GM20431 (cell line): ENCODE results near the gene PLD2.

ENCODE experiments used
- in situ Hi-C: fragments of 300-500 bp; cut with MseI, MboI; formaldehyde crosslinking; loops from one replicate; pipeline ENCODE4 v1.15.0; 2020; ENCODE audit warnings: low sequenced_read_pairs; ENCODE audit not compliant: unreplicated experiment

PLD2 gene

DNA sequence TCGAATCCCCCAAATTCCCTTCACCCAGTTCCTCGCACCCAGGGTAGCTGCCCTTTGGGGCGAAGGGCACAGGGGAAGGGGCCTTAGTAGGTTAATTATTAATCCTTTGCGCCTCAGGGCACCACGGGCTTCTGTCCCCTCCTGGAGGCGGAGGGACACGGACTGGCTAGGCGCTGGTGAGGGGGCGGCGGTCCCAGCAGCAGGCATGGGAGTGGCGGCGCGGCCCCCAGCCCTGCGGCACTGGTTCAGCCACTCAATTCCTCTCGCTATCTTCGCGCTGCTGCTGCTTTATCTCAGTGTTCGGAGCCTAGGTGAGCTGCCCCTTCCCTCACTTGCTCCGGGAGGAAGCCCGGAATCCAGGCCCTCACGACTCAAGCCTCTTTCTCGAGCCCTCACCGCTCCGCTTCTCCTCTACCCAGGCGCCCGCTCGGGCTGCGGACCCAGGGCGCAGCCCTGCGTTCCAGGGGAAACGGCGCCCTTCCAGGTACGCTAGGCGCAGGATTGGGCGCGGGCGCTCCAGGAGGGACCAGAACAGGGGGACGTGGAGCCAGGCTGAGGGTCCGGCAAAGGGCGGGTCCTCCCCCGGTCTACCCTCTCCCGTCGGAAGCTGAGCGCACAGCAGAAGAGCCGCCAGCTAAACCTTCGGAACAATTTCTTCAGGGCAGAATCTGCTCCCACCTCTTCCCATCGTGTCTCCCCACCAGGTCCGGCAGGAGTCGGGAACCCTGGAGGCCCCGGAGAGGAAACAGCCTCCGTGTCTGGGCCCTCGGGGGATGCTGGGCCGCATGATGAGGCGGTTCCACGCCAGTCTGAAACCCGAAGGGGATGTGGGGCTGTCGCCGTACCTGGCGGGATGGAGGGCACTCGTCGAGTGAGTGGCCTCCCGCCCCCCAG lies 17.9 kb upstream of the PLD2 start, which contains the start of gene GLTPD2:
GLTPD2 (plus strand) TSS at position 158 of the 894 bp plus-strand sequence; CDS start at position 206, 48 bp downstream.
- in situ Hi-C loops, result no loop called here

DNA sequence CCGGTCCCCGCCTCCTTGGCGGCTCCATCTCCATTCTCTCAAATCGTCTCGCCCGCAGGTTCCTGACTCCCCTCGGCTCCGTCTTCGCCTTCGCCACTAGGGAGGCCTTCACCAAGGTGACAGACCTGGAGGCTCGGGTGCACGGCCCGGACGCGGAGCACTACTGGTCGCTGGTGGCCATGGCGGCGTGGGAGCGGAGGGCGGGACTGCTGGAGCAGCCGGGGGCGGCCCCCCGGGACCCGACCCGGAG lies 17.3 kb upstream of the PLD2 start:
- in situ Hi-C loops, result no loop called here

DNA sequence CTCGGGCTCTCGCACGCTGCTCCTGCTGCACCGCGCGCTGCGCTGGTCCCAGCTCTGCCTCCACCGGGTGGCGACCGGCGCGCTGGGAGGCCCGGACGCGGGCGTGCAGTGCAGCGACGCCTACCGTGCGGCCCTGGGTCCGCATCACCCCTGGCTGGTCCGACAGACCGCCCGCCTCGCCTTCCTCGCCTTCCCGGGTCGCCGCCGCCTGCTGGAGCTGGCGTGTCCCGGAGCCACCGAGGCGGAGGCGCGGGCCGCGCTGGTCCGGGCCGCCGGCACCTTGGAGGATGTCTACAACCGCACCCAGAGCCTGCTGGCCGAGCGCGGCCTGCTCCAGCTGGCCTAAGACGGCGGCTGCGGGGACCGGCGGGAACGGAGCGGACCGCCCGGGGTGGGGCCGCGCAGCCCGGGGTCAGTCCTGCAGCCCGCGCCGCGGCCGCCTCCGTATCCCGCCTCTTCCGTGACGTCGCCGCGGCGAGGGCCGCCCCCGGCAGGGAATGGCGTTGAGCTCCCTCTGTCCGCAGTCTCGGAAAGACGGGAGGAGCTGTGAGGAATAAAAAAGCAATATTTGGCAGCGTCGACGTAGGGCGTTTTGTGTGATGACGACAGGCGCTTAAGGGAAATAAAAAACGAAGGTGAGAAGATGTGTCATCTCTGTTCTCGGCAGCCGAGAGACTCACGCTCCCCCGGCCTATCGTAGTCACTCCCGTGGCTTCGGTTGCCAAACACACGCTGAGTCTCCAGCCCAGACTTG lies 16.8 kb upstream of the PLD2 start:
- in situ Hi-C loops, result no loop called here

DNA sequence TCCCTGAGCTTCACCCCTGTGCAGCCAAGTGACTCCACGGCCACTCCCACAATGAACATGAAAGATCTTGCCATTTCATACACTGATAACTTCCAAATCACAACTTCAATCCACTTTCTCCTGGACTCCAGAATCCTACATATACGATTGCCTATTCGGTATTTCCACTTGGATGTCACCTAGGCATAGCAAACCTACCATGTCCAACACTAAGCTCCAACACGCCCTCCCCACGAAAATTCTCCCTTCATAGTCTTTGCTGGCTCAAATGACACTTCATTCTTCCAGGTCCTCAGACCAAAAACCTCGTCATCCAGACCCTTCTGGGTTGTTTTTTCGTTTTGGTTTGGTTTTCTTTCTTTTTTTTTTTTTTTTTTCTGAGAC lies 16.3 kb upstream of the PLD2 start:
- in situ Hi-C loops, result no loop called here

DNA sequence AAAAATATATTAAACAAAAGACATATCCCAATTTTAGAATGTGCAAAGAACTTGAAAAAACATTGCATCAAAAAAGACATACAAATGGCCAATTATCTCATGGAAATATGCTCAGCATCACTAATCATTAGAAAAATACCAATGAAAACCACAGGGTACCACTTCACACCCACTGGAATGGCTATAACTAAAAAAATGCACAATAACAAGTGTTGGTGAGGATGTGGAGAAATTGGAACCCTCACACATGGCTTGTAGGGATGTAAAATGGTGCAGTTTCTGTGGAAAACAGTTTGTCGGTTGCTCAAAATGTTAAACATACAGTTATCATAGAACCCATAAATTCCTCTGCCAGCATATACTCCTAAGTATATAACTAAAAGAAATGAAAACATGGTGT lies 11.8 kb upstream of the PLD2 start:
- in situ Hi-C loops, result no loop called here

DNA sequence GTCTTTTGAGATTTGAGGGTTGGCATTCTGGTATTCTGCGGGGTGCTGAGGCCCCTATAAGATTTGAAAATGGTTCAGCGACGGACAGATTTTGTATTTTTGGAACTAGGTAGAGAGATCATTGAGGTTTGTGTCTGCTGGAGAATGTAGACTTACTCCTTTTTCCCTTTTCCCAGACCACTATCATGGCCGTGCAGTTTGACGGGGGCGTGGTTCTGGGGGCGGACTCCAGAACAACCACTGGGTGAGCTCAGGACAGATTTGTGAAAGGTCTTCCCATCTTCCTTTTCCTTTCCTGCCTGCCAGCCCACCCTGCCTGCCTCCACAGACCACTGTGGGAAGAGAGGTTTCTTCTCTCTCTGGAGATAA lies 10.4 kb upstream of the PLD2 start:
- in situ Hi-C loops, result no loop called here

DNA sequence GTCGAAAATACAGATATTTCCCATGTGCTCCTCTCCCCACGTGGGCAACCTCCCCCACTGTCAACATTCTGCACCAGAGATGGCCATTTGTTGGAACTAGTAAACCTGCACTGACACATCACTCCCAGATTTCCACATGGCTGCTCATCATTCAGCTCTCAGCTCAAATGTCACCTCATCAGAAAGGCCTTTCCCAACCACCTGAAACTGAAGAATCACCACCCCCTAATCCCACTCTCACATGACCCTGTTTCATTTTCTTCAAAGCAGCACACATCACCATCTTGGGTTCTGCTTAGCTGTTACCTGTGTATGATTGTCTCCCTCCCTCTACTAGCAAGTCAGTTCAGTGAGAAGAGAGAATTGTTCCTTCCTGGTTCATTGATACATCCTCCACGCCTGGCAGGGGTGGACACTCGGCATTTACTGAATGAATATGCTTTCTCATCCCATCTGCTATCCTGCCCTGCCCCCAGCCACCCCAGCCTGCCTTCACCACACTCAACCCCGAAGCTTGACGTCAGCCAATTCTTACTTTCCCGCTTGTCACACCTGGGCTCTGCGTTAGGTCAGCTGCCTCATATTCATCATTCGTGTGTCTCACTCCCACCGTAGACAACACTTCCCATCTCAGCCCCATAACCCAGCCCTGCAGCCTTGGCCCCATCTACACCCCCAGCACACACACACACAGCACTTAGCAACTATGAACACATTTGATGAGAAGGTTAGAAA lies 6.3 kb upstream of the PLD2 start:
- in situ Hi-C loops, result no loop called here

DNA sequence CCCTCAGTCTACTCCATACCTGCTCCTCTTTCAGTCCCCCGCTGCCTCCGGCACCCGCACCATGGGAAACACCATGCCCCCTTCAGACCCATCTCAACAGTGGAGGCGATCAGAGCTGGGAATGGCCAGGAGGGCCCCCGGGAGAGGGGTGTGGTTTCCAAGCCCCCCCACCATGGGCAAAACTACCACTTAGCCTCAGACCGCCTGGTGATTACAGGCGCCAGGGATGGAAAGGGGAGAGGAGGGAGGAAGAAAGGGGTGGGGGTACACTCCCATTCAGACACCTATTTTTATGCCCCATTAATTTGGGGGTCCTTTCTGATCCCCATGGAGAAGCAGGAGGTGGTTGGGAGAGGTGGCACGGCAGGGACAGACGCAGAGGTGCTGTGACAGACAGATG lies 4.7 kb upstream of the PLD2 start, which contains the start of gene C17orf114:
C17orf114 (minus strand) TSS at position 101 of the 400 bp plus-strand sequence.
- in situ Hi-C loops, result no loop called here

DNA sequence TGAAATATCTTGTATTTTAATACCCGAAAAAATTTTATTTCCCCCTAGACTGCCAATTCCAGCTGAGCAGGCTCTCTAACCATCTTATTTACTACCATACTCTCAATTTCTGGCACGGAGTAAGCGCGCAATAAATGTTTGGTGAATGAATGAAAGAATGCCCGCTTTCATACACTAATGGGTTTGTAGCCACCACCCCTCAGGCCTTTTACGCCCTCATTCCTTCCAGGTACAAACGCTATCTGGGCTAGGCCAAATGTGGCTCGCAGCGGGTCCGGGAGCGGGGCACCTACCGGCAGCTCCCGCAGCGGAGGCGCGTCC lies 536 bp upstream of the PLD2 start:
- in situ Hi-C loops, result no loop called here

DNA sequence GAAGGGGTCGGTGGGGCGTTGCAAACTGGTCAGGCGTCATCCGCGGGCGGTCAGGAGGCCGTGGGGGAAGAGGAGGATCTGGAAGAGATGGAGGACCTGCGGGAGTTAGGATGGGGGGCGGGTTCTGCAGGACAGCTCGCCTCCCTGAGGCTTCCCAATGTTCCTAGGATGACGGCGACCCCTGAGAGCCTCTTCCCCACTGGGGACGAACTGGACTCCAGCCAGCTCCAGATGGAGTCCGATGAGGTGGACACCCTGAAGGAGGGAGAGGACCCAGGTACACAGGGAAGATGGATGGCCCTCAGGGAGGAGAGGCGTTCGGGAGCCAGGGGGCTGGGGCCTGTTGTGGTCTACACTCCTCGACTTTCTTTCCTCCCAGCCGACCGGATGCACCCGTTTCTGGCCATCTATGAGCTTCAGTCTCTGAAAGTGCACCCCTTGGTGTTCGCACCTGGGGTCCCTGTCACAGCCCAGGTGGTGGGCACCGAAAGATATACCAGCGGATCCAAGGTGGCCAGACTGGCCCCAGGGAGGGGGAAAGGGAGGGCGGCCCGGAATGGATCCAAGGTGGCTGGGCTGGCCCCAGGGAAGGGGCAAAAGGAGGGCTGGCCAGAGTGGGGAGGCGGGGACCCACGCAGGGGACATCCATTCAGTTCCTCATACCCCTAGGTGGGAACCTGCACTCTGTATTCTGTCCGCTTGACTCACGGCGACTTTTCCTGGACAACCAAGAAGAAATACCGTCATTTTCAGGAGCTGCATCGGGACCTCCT lies 839 bp downstream of the PLD2 start:
- in situ Hi-C loops, result no loop called here

DNA sequence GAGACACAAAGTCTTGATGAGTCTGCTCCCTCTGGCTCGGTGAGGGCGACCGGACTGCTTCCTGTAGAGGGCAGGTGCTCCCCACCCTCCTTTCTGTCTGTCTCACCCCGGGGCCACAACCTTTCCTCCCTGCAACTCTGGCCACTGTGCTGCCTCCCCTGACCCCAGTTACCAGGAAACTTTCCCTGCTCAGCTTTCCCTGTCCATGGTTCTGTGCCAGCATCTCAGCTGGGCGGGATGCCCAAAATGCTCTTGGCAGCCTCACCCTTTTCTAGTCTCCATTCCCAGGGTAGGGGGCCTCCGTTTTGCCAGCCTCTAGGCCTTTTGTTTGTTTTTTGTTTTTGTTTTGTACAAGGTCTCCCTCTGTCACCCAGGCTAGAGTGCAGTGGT lies 1.4 kb downstream of the PLD2 start:
- in situ Hi-C loops, result no loop called here

DNA sequence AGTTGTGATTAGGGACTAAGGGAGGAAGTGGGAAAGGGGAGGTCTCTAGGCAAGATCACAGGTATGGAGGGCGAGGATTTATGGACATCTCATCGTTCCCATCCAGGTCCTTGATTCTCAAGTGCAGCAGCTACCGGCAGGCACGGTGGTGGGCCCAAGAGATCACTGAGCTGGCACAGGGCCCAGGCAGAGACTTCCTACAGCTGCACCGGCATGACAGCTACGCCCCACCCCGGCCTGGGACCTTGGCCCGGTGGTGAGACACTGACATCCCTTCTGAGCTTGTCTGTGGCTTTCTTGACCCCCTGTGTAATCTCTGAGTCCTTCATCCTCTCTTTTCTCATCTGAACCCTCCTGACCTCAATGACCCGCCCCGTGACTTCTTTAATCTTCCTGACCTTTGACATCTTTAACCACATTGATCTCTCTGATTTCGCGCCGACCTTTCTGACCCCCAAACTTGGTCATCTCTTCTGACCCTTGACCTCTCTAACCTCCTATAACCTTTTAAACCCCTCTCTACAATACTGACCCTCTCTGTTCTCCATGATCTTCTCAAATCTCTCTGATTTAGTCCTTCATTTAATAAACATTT lies 3.8 kb downstream of the PLD2 start:
- in situ Hi-C loops, result no loop called here

DNA sequence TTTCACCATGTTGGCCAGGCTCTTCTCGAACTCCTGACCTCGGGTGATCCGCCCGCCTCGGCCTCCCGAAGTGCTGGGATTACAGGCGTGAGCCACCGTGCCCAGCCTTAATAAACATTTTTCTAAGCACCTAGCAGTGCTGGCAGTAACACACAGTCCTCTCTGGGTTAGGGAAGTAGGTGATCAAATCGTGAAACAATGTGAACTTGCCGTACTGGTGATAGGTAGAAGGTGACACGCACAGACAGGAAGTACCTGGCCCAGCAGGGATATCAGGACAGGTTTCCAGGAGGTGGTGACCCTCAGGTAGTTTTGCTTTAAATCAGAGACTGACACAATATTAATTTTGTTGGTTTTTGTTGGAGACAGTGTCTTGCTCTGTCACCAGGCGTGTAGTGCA lies 4.5 kb downstream of the PLD2 start:
- in situ Hi-C loops, result no loop called here

DNA sequence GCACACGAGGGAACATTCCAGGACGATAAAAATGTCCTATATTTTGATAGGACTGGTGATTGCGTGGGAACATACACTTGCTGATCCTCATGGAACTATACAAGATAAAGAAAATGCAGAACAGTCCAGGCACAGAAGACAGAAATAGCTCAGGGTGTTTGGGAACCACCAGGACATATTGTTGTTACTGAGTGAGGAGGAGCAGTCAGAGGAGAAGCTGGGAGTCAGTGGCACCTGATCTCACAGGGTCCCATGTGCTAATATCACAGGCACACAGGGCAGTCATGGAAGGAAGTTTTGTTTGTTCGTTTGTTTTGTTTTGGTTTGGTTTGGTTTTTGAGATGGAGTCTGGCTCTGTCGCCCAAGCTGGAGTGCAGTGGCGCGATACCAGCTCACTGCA lies 5.7 kb downstream of the PLD2 start:
- in situ Hi-C loops, result no loop called here

DNA sequence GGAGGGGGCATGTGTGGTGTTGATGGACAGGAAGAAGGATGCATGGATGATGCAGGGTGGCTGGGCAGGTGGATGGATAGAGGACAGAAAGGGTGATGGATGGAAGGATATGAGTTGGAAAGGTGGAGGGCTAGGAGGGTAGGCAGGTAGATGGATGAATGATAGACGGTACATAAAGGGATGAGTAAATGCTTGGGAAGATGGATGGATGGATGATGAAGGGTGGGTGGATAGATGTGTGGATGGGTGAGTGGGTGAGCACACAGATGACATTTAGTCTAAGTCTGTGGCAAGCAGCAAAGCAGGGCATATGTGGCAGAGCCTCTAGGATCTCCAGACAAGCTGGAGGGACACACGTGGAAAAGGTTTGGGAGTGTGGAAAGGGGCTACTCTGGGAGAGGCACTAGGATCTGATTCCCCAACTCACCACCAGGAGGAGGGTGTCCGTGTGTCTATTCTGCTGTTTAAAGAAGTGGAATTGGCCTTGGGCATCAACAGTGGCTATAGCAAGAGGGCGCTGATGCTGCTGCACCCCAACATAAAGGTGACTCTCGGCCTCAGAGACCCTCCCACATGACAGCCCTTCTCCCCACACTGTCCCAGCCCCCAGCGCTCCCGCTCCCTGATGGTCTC lies 8.2 kb downstream of the PLD2 start:
- in situ Hi-C loops, result no loop called here

DNA sequence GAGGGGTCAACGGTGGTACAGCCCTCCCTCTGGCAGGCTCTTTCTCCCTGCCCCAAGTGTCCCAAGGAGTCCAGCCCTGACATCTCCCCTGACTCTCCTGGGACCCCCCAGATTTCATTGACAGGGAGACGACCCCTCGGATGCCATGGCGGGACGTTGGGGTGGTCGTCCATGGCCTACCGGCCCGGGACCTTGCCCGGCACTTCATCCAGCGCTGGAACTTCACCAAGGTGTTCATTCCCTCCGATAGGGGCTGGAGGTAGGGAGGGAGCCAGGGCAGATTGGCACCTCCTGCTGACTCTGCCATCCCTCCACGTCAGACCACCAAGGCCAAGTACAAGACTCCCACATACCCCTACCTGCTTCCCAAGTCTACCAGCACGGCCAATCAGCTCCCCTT lies 9.9 kb downstream of the PLD2 start:
- in situ Hi-C loops, result no loop called here

DNA sequence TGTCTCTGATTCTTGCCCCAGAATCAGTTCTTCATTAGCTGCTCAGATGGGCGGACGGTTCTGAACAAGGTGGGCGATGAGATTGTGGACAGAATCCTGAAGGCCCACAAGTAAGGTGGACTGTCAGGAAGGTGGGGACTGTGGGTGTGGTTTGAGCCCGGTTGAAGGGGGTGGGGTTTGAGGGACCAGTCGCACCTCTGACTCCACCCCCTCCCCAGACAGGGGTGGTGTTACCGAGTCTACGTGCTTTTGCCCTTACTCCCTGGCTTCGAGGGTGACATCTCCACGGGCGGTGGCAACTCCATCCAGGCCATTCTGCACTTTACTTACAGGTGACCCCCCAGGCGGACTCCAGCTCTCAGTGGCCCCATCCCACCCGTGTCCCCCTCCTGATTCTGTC lies 11.3 kb downstream of the PLD2 start:
- in situ Hi-C loops, result no loop called here

DNA sequence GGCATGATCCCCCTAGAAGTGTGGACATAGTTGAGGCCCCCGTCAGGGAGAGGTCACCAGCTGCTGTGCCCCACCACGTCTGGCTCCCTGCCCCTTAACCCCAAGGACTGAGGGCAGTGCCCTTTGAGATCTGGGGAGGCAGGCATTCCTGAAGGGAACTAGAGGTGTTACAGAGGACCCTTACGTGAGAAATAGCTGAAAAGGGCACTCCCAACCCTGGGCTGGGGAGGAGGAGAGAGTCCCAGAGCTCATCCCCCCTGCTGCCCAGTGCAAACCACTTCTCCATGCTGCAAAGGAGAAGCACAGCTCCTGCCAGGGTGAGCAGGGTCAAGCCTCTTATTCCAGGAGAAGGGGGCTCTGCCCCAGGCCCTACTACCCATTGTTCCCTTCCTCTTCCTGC lies 15.9 kb downstream of the PLD2 start:
- in situ Hi-C loops, result no loop called here

DNA sequence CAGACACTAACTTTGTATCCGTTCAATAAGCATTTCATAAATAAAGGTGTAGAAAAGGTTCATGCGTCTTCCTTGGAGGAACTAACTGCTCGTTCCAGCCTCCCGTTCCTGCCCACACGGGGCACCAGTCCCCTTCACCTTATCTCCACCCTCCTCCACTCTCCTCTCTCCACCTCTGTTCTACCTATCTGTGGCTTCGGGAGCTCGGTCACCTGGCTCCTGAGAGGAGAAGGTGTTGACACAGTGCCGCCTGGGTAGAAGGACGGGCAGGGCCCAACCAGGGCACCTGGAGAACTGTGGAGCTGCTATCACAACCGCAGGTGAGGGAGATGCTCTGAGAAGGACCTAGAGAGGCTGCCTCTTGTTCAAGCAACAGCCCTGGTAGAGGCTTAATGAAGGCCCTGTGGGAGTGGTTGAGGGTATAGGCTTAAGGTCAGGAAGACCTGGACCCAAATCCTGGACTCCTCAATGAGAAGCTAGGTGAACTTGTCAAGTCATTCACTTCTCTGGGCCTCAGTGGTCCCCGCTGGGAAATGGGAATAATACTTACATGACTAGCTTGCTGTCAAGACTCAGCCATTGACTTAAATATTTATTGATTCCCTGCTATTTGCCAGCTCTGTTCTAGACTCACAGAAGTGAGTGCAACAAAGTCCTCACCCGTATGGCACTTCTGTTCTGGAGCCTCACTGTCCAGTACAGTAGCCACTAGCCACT lies 16.6 kb downstream of the PLD2 start:
- in situ Hi-C loops, result no loop called here
